Measurements from ENCODE around the gene DRAXIN.

Gene DRAXIN

DNA sequence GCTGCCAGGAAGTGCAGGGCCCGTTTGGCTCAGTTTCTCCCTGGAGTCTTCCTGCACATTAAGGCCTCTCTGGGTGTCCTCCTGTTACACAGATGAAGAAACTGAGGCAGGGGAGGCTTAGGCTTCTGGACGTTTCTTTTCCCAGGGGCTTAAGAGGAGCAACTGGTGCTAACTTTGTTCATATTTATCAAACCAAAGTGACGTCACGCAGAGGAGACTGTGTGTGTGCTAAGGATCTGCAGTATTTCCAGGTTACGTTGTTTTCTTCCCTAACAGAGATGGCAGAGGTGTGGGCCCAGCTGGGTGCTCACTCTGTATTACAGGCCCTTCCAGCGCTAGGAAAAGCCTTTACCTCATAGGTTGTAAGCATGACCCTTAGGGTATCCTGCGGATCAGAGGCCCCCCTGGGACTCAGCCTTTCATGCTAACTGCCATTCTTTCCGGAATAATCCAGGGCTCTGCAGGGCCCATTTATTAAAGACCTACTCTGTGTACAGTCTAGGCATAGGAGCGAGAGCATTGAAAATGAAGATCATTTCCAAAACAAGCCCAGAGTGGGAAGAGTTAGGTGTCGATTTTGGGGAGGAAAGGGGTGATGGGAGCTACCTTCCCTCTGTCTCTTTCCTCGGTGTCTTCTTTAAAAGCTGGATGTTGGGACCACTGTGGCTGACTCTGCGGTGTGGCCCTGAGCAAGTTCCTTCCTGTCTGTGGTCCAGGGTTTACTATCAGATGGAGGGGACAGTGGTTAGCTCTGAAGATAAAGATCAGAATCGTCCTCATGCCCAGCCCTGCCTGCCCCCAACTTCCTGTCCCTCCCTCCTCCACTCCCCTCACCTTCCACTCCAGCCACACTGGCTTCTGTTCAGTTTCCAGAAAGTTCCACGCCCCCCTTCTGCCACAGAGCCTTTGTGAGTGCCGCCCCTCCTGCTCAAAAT lies 49.0 kb downstream of the DRAXIN start:
- H3K4me2 ChIP-seq (ENCODE audit: low read depth, low read length) = peak overlapping the region; percentile 42; the same call in 1 of the 2 replicates
- H4K20me1 ChIP-seq (ENCODE audit: insufficient read depth, low read length) = no peaks in the 10 kb centered on the region
- H3K9me2 ChIP-seq (replicated peaks; ENCODE audit: insufficient read depth, low read length) = no peaks in the 10 kb centered on the region
- no peak overlapping the region for H2AFZ ChIP-seq (ENCODE audit: low read length)
- H3K36me3 ChIP-seq (replicated peaks; ENCODE audit: insufficient read depth, low read length) = no peaks in the 10 kb centered on the region
- peak; percentile 35 for DNase-seq
- peaks cover 37% of the 10 kb centered on the region for H3K4me1 ChIP-seq (ENCODE audit: low read length)
- H3K4me3 ChIP-seq (ENCODE audit: low read length) = no peak overlapping the region; the same call in 1 of the 2 replicates
- no peaks in the 10 kb centered on the region for H3K9me3 ChIP-seq (replicated peaks; ENCODE audit: insufficient read depth, low read length)
- TF ChIP-seq, protein P1, sequence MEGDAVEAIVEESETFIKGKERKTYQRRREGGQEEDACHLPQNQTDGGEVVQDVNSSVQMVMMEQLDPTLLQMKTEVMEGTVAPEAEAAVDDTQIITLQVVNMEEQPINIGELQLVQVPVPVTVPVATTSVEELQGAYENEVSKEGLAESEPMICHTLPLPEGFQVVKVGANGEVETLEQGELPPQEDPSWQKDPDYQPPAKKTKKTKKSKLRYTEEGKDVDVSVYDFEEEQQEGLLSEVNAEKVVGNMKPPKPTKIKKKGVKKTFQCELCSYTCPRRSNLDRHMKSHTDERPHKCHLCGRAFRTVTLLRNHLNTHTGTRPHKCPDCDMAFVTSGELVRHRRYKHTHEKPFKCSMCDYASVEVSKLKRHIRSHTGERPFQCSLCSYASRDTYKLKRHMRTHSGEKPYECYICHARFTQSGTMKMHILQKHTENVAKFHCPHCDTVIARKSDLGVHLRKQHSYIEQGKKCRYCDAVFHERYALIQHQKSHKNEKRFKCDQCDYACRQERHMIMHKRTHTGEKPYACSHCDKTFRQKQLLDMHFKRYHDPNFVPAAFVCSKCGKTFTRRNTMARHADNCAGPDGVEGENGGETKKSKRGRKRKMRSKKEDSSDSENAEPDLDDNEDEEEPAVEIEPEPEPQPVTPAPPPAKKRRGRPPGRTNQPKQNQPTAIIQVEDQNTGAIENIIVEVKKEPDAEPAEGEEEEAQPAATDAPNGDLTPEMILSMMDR (IDR thresholded peaks at IDR 0.05; ENCODE audit: low read length) = no peak
- TF ChIP-seq EZH2phosphoT487 (IDR thresholded peaks at IDR 0.05; ENCODE audit: low read length) (no peak), EZH2 (optimal IDR thresholded peaks at IDR 0.05; ENCODE audit: low read depth, low read length) (no peak)
- H3K27ac ChIP-seq (ENCODE audit: low read length) = peak overlapping the region; percentile 22; the same call in 1 of the 2 replicates
- H3K79me2 ChIP-seq (ENCODE audit: low read length) = peaks cover 7% of the 10 kb centered on the region
- peaks cover 19% of the 10 kb centered on the region for H3F3A ChIP-seq (ENCODE audit: insufficient read depth, low read length)
- H3K27me3 ChIP-seq (replicated peaks; ENCODE audit: insufficient read depth, low read length) = no peaks in the 10 kb centered on the region
- peak overlapping the region; percentile 24; the same call in 1 of the 2 replicates for H3K9ac ChIP-seq (ENCODE audit: low read length)

DNA sequence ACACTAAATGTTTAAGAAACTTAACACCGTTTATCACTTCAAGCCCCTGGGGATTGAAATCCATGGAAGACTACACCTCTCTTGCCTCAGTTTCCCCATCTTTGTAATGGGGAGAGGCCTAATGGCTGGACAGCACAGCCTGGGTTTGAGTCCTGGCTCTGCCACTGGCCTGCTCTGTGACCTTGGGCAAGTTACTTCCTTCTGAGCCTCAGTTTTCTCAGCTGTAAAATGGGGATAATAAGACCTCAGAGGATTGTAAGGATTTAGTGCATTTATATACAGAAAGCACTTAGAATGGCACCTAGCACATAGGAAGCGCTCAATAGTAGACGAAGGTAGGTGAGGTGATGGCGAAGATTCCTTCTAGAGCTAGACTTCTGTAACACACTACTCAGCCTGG lies 50.0 kb downstream of the DRAXIN start:
- no peaks in the 10 kb centered on the region for H4K20me1 ChIP-seq (ENCODE audit: insufficient read depth, low read length)
- peaks cover 7% of the 10 kb centered on the region for H3K79me2 ChIP-seq (ENCODE audit: low read length)
- H3K4me3 ChIP-seq (ENCODE audit: low read length) = no peak overlapping the region
- no peaks in the 10 kb centered on the region for H3K36me3 ChIP-seq (replicated peaks; ENCODE audit: insufficient read depth, low read length)
- DNase-seq = no peak
- H3F3A ChIP-seq (ENCODE audit: insufficient read depth, low read length) = peaks cover 12% of the 10 kb centered on the region
- H3K27ac ChIP-seq (ENCODE audit: low read length) = no peak overlapping the region
- no peaks in the 10 kb centered on the region for H3K9me3 ChIP-seq (replicated peaks; ENCODE audit: insufficient read depth, low read length)
- no peaks in the 10 kb centered on the region for H3K9me2 ChIP-seq (replicated peaks; ENCODE audit: insufficient read depth, low read length)
- H3K27me3 ChIP-seq (replicated peaks; ENCODE audit: insufficient read depth, low read length) = no peaks in the 10 kb centered on the region
- peaks cover 34% of the 10 kb centered on the region for H3K4me1 ChIP-seq (ENCODE audit: low read length)
- H3K9ac ChIP-seq (ENCODE audit: low read length) = peak overlapping the region; percentile 24; the same call in 1 of the 2 replicates
- TF ChIP-seq, protein P1 (IDR thresholded peaks at IDR 0.05; ENCODE audit: low read length) = no peak
- no peak overlapping the region for H2AFZ ChIP-seq (ENCODE audit: low read length)
- H3K4me2 ChIP-seq (ENCODE audit: low read depth, low read length) = peak overlapping the region; percentile 42; the same call in 1 of the 2 replicates

DNA sequence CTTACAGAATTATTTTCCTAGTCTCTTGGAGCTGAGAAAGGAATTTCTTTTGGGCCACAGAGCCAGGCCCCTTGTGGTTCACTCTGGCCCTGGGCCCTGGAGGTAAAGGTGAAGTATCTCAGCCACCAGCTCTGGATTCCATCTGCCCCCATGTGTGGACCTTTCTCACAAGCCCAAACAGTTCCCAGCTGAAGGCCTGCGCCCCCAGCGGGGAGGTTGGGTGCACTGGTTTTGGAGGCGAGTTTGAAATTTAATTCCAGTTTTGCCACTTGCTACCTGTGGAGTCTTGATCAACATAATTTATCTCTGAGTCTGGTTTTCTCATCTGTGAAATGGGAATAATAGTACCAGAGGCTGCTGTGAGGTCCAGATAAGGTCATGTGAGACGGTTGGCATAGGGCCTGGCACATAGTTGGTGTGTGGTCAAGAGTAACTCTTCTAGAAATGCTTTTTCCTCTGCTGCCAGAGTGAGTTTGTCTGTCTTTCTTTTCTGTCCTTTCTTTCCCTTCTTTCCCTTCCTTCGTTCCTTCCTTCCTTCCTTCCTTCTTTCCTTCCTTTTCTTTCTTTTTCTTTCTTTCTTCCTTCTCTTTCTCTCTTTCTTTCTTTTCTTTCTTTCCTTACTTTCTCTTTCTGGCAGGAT lies 50.5 kb downstream of the DRAXIN start:
- Histone ChIP-seq H3K4me3 (ENCODE audit: low read length) (no peak overlapping the region), H3K27me3 (replicated peaks; ENCODE audit: insufficient read depth, low read length) (no peaks in the 10 kb centered on the region), H3K9me3 (replicated peaks; ENCODE audit: insufficient read depth, low read length) (no peaks in the 10 kb centered on the region), H3K4me1 (ENCODE audit: low read length) (peaks cover 32% of the 10 kb centered on the region), H3K79me2 (ENCODE audit: low read length) (peaks cover 6% of the 10 kb centered on the region), H3F3A (ENCODE audit: insufficient read depth, low read length) (peaks cover 6% of the 10 kb centered on the region), H4K20me1 (ENCODE audit: insufficient read depth, low read length) (no peaks in the 10 kb centered on the region), H2AFZ (ENCODE audit: low read length) (no peak overlapping the region), H3K9ac (ENCODE audit: low read length) (no peak overlapping the region), H3K36me3 (replicated peaks; ENCODE audit: insufficient read depth, low read length) (no peaks in the 10 kb centered on the region), H3K4me2 (ENCODE audit: low read depth, low read length) (no peak overlapping the region), H3K9me2 (replicated peaks; ENCODE audit: insufficient read depth, low read length) (no peaks in the 10 kb centered on the region), H3K27ac (ENCODE audit: low read length) (no peak overlapping the region)
- TF ChIP-seq, protein P1 (IDR thresholded peaks at IDR 0.05; ENCODE audit: low read length) = no peak
- no peak for TF ChIP-seq EZH2 (optimal IDR thresholded peaks at IDR 0.05; ENCODE audit: low read depth, low read length)
- no peak for TF ChIP-seq EZH2phosphoT487 (IDR thresholded peaks at IDR 0.05; ENCODE audit: low read length)
- no peak for DNase-seq

All from MM.1S (cell line).